Measurements from ENCODE around the gene CABP7.

CABP7 gene

DNA sequence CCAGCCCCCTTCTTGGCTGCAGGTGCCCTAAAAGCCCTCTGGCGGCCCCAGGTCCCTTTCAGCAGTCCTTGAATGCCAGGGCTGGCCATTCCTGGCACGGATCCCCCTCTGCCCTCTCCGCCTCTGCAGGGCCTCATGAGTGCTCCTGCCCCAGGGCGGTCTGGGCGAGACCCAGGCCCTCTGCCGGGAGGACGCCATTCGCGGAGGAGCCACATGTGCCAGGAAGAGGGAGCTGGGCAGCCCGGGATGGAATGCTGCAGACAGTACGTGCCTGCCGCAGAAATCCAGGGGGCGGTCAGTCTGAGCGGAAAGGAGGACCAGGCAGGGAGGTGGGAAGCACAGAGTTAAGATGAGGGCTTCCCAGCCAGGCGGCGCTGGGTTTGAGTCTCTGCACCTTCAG lies 2.8 kb downstream of the CABP7 start:
- DNase-seq (ENCODE audit: low read depth): no peak

DNA sequence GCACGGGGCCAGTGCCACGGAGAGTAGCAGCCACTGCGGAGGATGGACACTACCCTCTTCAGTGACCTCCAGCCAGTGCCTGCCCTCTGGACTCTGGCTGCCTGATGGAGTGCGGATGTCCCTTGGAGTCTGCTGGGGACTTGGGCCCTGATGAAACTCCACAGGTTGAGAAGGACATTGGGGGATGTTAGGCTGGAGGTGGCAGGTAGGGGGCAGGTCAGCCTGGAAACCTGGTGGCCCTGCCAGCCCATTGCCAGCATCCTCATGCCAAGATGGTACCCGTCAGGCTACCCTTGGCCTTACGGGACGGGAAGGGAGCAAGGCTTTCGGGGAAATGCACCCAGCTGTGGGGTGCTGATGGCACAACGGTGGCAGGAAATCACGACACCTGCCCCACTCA lies 4.0 kb downstream of the CABP7 start:
- no peak for DNase-seq (ENCODE audit: low read depth)

DNA sequence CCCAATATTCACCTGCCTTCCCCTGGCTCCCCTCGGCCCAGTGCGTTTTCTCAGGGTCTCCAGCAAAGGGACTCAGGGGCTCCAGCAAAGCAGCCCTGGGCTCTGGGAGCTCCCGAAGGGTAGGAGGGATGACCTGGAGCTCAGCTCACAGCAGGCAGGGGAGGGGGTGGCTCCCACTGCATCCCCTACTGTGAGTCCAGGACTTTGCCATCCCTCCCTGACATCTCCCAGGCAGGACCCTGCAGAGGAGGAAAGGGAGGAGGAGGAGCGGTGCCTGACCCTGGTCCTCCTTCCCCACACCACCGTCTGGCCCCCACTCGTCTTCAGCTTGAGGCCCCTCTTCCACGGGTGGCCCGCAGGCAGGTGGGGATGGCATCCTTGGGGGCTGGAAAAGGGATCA lies 5.0 kb downstream of the CABP7 start:
- DNase-seq (ENCODE audit: low read depth): no peak

DNA sequence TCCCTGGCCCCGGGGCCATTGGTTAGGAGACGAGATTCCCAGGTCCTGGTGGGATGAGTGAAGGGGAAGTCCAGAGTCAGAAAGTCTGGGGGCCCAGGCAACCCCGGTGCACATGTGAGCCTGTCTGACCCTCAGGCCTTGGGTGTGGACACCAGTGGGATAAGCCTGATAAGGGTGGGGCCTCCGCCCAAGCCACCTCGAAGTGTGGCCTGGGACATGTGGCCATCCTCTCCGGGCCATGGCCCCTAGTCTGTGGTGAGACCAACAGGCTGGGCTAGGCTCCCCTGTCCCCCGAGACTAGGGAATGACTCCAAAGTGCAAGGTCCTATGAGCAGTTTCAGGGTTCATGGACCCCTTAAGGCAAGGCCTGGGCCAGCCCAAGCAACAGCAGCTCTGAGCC lies 6.3 kb downstream of the CABP7 start:
- no peak for DNase-seq (ENCODE audit: low read depth)

DNA sequence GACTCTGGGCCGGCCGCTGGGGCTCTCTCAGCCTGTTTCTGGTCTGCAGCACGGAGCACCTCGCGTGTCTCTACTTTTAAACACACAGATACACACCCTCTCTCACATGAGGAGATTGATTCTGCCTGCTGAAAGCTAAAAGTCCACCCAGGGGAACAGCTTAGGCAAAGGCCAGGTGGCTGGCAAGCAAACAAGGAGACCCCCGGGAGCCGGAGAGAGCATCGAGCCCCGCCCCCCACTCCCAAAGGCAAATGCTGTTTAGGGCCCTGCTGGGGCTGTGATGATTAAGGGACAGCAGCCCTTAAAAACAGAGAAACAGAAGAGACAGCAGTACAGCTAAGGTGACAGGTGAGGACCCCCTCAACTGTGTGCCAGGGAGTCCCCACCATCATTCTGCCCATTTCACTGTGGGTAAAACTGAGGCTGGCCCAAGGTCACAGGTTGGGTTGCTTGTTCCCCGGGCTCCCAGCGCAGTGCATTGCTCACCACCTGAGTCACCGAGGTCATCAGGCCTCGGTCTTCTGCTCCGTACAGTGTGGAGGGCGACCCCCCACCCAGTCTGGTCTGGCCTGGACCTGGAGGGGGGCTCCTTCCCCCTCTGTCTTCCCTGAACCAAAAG lies 6.8 kb downstream of the CABP7 start:
- DNase-seq (ENCODE audit: low read depth): no peak

DNA sequence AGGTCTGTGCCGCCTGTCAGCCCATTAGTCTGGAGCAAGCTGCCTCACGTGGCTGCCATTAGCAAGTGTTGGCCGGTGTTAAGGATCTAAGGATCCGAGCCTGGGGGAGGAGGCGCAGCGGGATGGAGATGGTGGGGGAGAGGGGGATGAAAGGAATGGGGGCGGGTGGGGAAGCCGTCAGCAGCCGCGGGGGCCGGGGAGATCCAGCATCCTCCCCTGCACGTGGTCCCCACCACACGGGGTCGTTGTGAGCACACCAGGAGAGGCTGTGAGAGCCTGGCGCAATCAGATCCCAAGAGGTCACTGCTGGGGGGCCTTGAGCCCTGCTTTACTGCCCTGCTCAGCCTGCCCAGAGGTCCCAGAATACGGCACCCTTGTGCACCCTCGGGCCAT lies 7.3 kb downstream of the CABP7 start:
- DNase-seq (ENCODE audit: low read depth): no peak

DNA sequence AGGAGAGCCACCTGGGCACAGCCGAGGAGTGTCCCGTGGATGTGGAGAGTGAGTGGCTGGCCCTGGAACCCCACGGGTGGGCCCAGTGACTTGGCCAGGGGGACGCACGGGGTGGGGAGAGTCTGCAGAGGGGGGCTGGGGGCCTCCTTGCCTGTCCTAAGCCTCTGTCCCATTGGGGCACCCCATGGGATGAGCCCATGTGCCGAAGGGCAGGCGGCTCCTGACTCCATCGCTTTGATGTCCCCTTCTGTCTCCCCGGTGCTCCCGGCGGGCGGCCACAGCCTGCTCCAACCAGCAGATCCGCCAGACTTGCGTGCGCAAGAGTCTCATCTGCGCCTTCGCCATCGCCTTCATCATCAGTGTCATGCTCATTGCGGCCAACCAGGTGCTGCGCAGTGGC lies 9.4 kb downstream of the CABP7 start:
- DNase-seq (ENCODE audit: low read depth): no peak

DNA sequence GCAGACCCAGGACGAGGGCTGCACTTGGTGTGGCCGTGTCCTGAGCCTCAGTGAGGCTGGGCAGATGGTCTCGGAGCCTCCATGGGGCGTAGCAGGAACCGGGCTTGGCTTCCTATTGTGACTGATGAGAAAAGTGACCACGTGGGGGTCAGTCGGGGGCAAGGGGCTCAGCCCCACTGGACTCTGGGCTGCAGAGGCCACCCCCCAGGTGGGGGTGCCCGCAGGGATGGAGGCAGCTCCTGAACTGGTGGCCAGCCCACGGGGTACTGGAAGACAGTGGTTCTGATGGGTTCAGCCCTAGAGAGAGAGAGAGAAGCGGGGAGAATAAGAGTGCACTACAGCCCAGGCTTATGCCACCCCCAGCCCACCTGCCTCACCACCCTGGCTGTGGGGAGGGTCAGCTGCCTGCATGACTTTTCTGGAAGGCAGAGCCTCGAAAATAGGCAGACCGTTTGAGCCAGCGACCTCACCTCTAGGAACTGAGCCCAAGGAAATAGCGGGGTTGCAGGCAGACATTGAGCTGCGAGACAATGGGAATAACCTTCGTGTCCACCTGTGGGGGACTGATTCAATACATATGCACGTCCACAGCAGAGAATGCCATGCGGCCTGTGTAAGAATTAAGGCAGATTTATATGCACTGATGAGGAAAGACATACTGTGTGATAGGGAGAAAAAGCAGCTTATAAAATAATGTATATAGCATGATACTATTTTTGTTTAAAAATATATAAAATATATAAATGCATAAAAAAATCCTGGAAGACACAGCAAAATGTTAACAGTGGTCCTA lies 11.5 kb downstream of the CABP7 start:
- no peak for DNase-seq (ENCODE audit: low read depth)

DNA sequence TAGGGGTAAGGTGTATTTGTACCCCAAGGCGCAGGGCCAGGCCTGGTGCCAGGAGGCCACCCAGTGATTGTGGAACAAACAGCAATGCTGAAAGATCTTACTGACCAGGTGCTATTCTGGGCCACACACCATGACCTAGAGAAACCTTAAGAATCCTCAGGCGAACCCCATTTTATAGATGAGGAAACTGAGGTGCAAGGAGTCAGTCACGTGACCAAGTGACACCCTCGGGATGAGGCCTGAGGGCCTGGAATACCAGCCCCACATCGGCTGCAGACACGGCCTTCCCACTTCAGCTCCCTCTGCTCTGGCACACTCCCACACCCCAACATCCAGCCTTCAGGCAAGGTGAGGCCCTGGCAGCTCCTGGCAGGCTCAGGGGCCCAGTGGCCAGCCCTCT lies 13.1 kb downstream of the CABP7 start:
- no peak for DNase-seq (ENCODE audit: low read depth)

DNA sequence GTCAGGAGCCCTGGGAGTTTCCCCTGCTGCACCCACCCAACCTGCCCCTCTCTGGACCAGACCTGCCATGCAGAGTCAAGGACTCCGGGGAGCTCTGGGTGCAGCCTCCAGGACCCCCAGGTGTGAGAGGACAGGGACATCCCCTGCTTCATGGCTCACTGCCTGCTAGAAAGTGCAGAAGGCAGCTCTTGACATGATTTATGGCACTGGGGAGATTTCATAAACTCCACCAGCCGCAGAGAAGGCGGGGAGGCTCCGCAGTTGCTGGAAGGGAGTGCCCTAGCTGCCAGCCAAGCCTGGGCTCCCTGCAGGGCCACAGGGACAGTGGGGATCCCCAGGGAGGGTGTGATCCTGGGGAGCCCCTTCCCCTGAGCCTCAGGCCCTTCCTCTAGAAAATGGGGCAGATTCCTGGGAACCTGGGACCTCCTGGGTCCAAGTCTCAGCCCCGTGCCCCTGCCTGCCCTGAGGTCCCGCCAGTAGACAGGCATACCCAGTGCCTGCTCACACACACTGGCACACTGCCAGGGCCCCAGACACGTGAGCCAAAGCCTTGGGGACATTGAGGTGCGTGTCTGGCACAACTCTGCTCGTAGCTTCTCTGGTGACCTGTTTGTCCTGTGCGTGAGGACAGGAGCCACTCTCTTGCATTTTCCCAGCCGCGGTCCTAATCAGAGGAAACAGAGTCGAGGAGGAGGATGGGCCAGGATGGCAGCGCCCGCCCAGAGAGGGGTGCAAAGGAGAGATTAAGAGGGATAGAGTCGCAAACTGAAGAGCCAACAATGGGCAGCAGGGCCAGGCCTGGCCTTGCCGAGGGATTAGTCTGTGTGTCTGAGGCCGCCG lies 13.8 kb downstream of the CABP7 start:
- DNase-seq (ENCODE audit: low read depth): no peak

DNA sequence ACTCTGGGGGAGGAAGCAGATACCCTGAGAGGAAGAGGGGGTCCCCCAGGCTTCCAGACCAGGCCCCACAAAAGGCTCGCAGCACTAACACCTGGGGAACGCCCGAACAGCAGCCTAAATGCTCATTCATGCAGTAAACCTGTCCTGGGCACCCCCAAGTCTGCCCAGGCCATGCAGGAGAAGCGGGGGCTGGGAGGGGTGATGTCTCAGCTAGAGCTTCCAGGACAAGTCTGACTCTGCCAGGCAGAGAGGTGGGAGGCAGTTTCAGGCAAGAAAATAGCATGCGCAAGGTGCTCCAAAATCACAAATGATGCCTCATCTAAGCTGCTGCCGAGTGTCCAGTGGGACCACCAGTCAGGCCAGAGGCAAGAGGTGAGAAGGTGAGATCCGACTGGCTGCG lies 14.6 kb downstream of the CABP7 start:
- no peak for DNase-seq (ENCODE audit: low read depth)

DNA sequence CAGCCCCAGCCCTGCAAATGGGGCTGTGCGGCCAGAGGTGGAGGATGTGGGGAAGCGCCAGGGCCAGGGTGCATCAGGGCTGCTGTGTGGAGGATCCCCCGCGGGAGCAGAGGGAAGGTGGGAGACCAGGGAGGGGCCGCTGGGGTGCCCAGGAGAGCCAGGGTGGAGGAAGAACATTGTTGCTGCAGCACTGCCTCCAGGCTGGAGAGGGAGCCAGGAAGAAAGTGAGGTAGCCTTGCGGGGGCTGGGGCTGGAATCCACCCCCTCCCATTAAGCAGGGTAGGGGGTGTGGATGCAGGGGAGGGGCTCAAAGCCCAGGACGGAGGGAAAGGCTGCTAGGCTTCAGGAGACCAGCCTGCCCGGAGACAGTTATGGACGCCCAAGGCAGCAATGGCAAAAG lies 15.0 kb downstream of the CABP7 start:
- no peak for DNase-seq (ENCODE audit: low read depth)

DNA sequence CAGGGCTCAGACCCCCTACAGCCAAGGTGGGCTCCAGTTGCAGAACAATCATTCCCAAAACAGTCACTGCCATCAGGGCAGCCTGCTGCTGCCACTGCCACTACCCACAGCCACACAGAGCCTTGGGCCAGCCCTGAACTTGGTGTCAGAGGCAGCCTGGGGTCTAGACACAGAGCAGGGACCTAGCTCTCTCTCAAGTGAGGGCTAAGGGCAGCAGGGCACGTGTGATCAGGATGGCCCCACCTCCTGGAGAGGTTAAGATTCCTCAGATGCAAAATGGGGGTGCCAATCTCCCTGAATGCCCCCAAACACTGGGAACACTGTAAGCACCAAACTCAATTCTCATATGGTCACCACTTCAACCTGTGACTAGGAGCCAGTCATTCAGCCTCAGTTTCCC lies 15.6 kb downstream of the CABP7 start:
- DNase-seq (ENCODE audit: low read depth): no peak

DNA sequence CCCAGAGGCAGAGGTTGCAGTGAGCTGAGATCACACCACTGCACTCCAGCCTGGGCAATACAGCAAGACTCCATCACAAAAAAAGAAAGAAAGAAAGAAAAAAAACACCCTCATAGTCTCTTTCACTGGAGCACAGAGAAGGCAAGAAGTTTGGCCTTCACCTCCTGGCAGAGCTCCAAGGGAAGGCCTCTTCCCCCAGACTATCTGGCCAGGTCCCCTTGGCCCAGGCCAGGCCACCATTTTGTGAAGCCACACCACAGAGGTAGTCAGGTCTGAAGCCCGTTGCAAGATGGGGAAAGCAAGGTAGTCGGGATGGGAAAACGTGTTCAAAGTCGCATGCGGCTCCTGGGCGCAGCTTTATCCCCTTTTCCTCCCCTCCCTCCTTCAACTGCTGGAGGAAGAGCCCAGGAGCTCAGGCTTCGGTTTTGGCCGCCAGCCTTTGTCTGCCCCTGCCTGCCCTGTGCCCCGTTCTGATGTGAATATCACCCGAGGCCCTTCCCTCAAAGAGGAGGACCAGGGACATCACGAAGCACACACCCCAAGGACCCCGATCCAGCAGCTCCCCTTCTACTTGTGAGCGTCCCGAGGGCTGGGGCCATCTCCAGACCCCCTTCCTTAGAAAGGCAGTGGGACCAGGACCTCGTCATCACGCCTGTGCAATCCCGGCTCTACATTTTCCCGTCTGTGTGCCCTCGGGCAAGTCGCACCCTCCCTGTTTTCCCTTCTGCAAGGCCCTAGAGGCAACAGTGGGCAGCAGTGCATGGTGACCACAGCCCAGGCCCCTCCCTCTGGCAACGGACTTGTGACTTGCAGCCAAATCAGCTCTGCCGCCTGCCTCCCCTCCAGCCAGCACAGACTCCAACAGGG lies 17.7 kb downstream of the CABP7 start:
- DNase-seq (ENCODE audit: low read depth): no peak

DNA sequence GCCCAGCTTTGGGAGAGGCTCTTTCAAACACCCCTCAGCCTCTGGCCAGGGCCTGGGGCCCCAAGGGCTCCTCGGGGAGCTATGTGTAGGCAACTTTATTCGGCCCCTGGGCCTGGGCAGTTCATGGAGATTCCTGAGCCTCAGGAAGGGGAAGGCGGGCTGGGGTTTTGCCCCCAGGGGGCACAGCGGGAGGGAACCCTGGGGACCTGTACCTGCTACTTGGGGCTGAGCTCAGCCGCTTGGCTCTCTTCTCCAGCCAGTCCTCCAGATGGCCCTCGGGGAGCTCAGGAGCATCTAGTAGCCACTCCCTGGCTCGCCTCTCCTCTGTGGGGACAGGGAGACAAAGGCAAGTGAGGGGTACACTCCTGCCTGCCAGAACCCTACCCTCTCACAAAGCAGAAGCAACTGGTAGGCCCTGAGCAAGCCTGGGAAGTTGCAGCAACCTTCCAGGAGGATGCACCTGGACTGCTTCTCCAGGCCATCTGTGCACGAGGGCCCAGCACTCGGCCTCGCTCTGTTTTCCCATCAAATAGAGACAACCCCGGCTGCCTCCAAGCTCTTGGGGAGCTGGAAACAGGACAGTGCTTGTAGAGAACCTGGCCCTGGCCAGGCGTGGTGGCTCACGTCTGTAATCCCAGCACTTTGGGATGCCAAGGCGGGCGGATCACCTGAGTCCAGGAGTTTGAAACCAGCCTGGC lies 18.5 kb downstream of the CABP7 start:
- no peak for DNase-seq (ENCODE audit: low read depth)

DNA sequence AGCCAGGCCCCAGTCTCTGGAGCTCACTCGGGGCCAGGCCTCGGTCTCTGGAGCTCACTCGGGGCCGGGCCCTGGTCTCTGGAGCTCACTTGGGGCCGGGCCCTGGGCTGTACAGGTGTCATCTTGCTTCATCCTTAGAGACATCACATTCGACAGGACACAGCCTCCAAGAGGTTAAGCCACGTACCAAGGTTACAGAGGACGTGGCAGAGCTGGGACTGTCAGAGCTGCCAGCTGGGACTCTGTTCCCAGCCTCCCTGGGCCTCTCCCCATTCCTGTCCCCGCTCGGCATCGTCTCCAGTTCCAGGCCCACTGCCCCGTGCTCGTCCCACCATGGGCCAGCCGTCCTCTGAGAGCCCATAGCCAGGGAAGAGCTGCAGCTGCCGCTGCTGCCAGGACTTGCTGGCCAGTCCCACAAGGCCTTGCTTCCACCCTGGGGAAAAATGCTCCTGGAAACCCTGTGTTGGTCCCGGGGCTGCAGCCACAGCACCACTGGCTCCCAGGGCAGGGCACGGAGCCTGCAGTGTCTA lies 19.6 kb downstream of the CABP7 start:
- no peak for DNase-seq (ENCODE audit: low read depth)

DNA sequence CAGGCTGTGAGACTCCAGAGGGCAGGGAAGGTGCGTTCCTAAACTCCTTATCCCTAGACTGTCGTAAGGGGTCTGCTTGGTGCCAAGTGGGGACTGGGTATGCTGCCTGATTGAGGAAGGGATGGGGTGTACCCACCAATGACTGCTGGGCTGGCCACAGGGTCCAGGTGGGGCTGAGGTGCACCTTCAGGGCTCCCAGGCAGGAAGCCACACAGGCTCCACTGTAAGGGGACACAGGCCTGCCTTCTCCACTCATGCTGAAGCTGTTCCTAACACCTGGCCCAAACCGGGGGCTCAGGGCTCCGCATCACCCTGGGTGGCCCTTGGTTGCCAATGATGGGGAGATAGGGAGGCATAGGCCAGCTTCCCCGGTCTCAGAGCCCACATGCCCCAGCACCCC lies 20.4 kb downstream of the CABP7 start:
- no peak for DNase-seq (ENCODE audit: low read depth)

DNA sequence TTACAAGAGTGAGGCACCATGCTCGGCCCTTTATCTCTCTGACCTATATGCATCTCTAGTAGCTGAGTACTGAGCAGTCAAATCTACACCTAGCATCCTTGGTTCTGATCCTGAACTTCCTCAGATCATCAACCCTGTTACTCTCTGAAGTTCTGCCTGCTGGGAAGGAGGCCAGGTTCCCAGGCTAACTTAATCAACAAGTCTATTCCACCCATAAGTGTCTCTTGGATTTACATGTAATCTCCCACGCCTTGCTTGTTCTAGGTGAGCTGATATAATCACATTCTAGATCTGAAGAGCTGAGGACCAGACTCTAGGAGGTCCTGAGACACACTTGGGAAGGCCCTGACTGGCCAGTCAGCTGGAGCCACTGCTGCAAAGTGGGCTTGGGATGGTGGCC lies 22.1 kb downstream of the CABP7 start:
- no peak for DNase-seq (ENCODE audit: low read depth)

DNA sequence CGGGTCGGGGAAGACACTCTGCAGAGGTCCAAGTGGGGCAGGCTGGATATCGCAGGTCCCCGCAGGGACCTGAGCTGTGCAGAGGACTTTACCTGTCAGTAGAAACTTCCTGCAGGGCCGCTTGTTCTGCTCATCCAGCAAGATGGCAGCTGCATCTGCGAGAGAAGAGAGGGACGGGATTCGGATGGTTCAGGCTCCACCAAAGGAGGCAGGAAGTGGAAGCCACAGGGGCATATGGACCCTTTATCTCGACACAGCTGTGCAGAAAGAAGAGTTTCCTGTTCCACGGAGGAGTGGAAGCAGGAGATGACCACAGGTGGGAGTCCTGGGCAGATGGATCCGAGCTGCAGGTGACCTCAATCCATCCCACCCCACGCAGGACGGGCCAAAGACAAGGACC lies 22.5 kb downstream of the CABP7 start:
- no peak for DNase-seq (ENCODE audit: low read depth)

DNA sequence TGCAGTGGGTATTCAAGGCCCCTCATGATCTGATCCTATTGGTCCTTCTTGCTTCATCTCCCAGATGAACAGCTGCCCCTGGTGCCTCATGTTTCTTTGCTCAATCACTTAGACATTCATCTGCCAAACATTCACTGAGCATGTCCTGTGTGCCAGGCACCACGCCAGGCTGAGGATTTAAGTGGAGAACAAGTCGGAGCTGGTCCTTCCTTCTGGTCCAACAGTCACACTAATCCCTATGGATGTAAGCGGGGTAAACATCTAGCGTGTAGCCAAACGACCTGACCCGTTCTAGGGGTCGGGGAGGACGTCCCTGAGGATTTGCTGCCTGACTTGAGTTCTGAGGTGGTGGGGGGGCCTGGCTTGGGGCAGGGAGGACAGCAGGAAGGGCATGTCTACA lies 25.1 kb downstream of the CABP7 start:
- no peak for DNase-seq (ENCODE audit: low read depth)

DNA sequence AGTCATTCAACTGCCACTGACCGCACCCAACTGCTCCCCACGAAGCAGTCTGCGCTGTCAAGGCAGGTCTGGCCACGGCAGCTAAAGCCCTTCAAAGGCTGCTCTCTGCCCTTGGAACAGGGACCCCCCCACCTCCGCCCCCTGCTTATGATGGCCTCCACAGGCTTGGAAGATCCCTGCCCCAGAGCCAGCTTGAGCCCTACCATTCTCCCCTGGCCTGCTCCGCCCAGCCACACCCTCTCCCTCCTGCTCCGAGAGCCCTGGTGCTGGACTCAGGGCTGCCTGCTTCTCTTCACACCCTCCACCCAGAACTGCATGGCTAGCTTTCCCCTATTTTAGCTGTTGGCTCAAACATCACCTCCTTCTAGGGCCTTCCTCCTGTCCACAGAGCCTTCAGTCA lies 28.0 kb downstream of the CABP7 start:
- no peak for DNase-seq (ENCODE audit: low read depth)

Measured in stimulated activated CD8-positive, alpha-beta memory T cell treated with anti-CD3 and anti-CD28 coated beads, Interleukin-15, amount 100 ng/mL, for 1 hour (primary cell).